Osteocyte (in vitro differentiated cells): ENCODE results near the gene TOP3B. TPM values are rescaled to one million over a fixed set of nuclear protein-coding genes. Genes with fewer than 3 reads are reported as not detected.

Experiments
- DNase-seq: peaks from one replicate; pipeline ENCODE4 v3.0.0; 2021; ENCODE audit warnings: mixed read lengths; ENCODE audit not compliant: unreplicated experiment; ENCODE audit errors: extremely low spot score
- H3K27ac Mint-ChIP-seq: one replicate; pipeline ENCODE4 v1.8.0; 2021; ENCODE audit warnings: mild to moderate bottlenecking, mixed read lengths; ENCODE audit not compliant: unreplicated experiment
- H3K27me3 Mint-ChIP-seq: one replicate; pipeline ENCODE4 v1.8.0; 2021; ENCODE audit warnings: mixed read lengths; ENCODE audit not compliant: unreplicated experiment
- H3K36me3 Mint-ChIP-seq: one replicate; pipeline ENCODE4 v1.8.0; 2021; ENCODE audit warnings: mixed read lengths; ENCODE audit not compliant: unreplicated experiment
- H3K4me1 Mint-ChIP-seq: one replicate; pipeline ENCODE4 v1.8.0; 2021; ENCODE audit warnings: mixed read lengths; ENCODE audit not compliant: unreplicated experiment
- H3K4me3 Mint-ChIP-seq: one replicate; pipeline ENCODE4 v1.8.0; 2021; ENCODE audit warnings: mild to moderate bottlenecking, moderate library complexity, mixed read lengths; ENCODE audit not compliant: unreplicated experiment
- H3K9me3 Mint-ChIP-seq: one replicate; pipeline ENCODE4 v1.8.0; 2021; ENCODE audit warnings: mixed read lengths; ENCODE audit not compliant: unreplicated experiment
- CTCF ChIP-seq: fragments of 200-600 bp; sonication (generic); IDR thresholded peaks from 2 replicates; pipeline ENCODE4 v1.5.0; 2021; ENCODE audit warnings: antibody characterized with exemption, mild to moderate bottlenecking, moderate library complexity
- total RNA-seq: library from RNA; stranded (reverse); gene quantifications from 2 replicates; pipeline ENCODE4 v1.2.1, GENCODE V29; 2021

Gene TOP3B
- total RNA-seq, 1 donor from 2014 or later, result 46.0 TPM

- H3K27ac Mint-ChIP-seq, result no peak overlapping the region
- H3K36me3 Mint-ChIP-seq, result peaks cover 32% of the 10 kb centered on the region
- no peak for TF ChIP-seq CTCF
- no peaks in the 10 kb centered on the region for H3K9me3 Mint-ChIP-seq
- H3K4me3 Mint-ChIP-seq, result no peak overlapping the region
- H3K4me1 Mint-ChIP-seq, result no peaks in the 10 kb centered on the region
- no peaks in the 10 kb centered on the region for H3K27me3 Mint-ChIP-seq
- no peak for DNase-seq
These were observed 16.8 kb downstream of the TOP3B start for GRCh38 chr22:21965762-21966288.

- Mint-ChIP-seq H3K36me3 (peaks cover 27% of the 10 kb centered on the region), H3K27ac (no peak overlapping the region), H3K9me3 (no peaks in the 10 kb centered on the region), H3K4me3 (no peak overlapping the region), H3K4me1 (no peaks in the 10 kb centered on the region), H3K27me3 (no peaks in the 10 kb centered on the region)
- no peak for TF ChIP-seq CTCF
- DNase-seq, result no peak
These were observed 17.6 kb downstream of the TOP3B start for GRCh38 chr22:21964918-21965484.

GRCh38 chr22:21964234-21964633 is 18.4 kb downstream of the TOP3B start:
- Mint-ChIP-seq H3K27ac (no peak overlapping the region), H3K36me3 (peaks cover 27% of the 10 kb centered on the region), H3K4me3 (no peak overlapping the region), H3K9me3 (no peaks in the 10 kb centered on the region), H3K4me1 (no peaks in the 10 kb centered on the region), H3K27me3 (no peaks in the 10 kb centered on the region)
- TF ChIP-seq CTCF, result no peak
- no peak for DNase-seq

GRCh38 chr22:21963790-21964211 is 18.8 kb downstream of the TOP3B start:
- Mint-ChIP-seq H3K9me3 (no peaks in the 10 kb centered on the region), H3K36me3 (peaks cover 25% of the 10 kb centered on the region), H3K4me1 (no peaks in the 10 kb centered on the region), H3K27ac (no peak overlapping the region), H3K27me3 (no peaks in the 10 kb centered on the region), H3K4me3 (no peak overlapping the region)
- no peak for TF ChIP-seq CTCF
- DNase-seq, result no peak

GRCh38 chr22:21963286-21963685 is 19.3 kb downstream of the TOP3B start:
- no peak overlapping the region for H3K4me3 Mint-ChIP-seq
- H3K9me3 Mint-ChIP-seq, result no peaks in the 10 kb centered on the region
- H3K27me3 Mint-ChIP-seq, result no peaks in the 10 kb centered on the region
- H3K4me1 Mint-ChIP-seq, result no peaks in the 10 kb centered on the region
- no peak for TF ChIP-seq CTCF
- H3K36me3 Mint-ChIP-seq, result peaks cover 19% of the 10 kb centered on the region
- H3K27ac Mint-ChIP-seq, result no peak overlapping the region
- no peak for DNase-seq
